Neural progenitor cell (in vitro differentiated cells): ENCODE data around the gene UQCRH.

Experiments
- EZH2 ChIP-seq: fragments of 200-600 bp; sonication (generic); IDR thresholded peaks from 2 replicates; pipeline ENCODE4 v1.6.1; 2017; ENCODE audit warnings: antibody characterized with exemption, mild to moderate bottlenecking, moderate library complexity
- EZH2phosphoT487 ChIP-seq: fragments of 200-600 bp; sonication (generic); IDR thresholded peaks from 2 replicates; pipeline ENCODE4 v1.6.1; 2017; ENCODE audit warnings: antibody characterized with exemption
- TF ChIP-seq, protein P1 (sequence below): fragments of 200-600 bp; sonication (generic); IDR thresholded peaks from 2 replicates; pipeline ENCODE4 v1.5.1; 2017; ENCODE audit warnings: antibody characterized with exemption, mild to moderate bottlenecking

DNA sequence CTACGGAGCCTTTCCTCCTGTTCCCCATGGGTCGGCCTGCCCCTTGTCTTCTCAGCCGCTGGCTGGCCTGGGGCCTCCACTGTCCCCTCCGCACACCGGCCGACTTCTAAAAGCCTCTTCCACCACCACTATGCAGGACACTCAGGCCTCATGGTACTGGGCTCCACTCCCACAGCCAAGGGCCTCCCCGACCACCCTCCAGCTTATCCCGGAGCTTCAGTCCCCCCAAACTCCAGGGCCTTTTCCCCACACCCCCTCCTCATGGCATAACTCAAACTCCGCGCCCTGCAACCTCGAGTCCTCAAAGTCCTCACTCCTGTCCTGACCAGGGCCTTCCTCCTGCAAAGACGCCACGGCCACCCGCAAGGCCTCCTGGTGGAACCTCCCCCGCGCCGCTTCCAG lies 2.1 kb upstream of the UQCRH start:
- TF ChIP-seq EZH2: no peak
- TF ChIP-seq, protein P1, sequence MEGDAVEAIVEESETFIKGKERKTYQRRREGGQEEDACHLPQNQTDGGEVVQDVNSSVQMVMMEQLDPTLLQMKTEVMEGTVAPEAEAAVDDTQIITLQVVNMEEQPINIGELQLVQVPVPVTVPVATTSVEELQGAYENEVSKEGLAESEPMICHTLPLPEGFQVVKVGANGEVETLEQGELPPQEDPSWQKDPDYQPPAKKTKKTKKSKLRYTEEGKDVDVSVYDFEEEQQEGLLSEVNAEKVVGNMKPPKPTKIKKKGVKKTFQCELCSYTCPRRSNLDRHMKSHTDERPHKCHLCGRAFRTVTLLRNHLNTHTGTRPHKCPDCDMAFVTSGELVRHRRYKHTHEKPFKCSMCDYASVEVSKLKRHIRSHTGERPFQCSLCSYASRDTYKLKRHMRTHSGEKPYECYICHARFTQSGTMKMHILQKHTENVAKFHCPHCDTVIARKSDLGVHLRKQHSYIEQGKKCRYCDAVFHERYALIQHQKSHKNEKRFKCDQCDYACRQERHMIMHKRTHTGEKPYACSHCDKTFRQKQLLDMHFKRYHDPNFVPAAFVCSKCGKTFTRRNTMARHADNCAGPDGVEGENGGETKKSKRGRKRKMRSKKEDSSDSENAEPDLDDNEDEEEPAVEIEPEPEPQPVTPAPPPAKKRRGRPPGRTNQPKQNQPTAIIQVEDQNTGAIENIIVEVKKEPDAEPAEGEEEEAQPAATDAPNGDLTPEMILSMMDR: no peak
- TF ChIP-seq EZH2phosphoT487: no peak
